ENCODE measurements around the gene TRAPPC12. TPM values are rescaled to one million over a fixed set of nuclear protein-coding genes. Genes with fewer than 3 reads are reported as not detected.

TRAPPC12 gene
- polyA plus RNA-seq, 1 donor from 2014 or later, result 76.2 TPM

DNA sequence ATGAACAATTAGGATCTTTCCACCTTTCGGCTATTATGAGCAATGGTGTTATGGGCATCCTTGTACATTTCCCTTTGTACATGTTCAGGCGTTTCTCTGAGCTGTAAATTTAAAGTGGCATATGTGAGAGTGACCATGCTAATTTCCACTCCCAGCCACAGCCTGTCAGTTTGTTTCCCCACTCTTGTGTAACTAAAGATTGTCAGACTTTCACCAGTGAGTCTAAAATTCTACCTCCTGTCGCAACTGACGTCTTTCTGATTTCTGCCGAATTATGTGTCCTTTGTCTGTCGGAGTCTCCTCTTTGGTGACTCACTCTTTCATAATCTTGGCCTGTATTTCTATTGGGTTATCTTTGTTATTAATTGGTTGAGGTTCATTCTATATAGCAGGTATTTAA is 50.7 kb downstream of the TRAPPC12 start:
- no peaks in the 10 kb centered on the region for H3K9me3 ChIP-seq (ENCODE audit: low read length)
- TF ChIP-seq, protein P1, sequence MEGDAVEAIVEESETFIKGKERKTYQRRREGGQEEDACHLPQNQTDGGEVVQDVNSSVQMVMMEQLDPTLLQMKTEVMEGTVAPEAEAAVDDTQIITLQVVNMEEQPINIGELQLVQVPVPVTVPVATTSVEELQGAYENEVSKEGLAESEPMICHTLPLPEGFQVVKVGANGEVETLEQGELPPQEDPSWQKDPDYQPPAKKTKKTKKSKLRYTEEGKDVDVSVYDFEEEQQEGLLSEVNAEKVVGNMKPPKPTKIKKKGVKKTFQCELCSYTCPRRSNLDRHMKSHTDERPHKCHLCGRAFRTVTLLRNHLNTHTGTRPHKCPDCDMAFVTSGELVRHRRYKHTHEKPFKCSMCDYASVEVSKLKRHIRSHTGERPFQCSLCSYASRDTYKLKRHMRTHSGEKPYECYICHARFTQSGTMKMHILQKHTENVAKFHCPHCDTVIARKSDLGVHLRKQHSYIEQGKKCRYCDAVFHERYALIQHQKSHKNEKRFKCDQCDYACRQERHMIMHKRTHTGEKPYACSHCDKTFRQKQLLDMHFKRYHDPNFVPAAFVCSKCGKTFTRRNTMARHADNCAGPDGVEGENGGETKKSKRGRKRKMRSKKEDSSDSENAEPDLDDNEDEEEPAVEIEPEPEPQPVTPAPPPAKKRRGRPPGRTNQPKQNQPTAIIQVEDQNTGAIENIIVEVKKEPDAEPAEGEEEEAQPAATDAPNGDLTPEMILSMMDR (IDR thresholded peaks at IDR 0.05; ENCODE audit: poor library complexity, severe bottlenecking), result no peak
- TF ChIP-seq, protein P2, sequence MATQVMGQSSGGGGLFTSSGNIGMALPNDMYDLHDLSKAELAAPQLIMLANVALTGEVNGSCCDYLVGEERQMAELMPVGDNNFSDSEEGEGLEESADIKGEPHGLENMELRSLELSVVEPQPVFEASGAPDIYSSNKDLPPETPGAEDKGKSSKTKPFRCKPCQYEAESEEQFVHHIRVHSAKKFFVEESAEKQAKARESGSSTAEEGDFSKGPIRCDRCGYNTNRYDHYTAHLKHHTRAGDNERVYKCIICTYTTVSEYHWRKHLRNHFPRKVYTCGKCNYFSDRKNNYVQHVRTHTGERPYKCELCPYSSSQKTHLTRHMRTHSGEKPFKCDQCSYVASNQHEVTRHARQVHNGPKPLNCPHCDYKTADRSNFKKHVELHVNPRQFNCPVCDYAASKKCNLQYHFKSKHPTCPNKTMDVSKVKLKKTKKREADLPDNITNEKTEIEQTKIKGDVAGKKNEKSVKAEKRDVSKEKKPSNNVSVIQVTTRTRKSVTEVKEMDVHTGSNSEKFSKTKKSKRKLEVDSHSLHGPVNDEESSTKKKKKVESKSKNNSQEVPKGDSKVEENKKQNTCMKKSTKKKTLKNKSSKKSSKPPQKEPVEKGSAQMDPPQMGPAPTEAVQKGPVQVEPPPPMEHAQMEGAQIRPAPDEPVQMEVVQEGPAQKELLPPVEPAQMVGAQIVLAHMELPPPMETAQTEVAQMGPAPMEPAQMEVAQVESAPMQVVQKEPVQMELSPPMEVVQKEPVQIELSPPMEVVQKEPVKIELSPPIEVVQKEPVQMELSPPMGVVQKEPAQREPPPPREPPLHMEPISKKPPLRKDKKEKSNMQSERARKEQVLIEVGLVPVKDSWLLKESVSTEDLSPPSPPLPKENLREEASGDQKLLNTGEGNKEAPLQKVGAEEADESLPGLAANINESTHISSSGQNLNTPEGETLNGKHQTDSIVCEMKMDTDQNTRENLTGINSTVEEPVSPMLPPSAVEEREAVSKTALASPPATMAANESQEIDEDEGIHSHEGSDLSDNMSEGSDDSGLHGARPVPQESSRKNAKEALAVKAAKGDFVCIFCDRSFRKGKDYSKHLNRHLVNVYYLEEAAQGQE (IDR thresholded peaks at IDR 0.05; ENCODE audit: borderline replicate concordance), result no peak
- TF ChIP-seq EZH2 (IDR thresholded peaks at IDR 0.05; ENCODE audit: borderline replicate concordance, insufficient read depth, low read length, poor library complexity, severe bottlenecking), result no peak
- no peak for TF ChIP-seq SMC3 (conservative IDR thresholded peaks at IDR 0.05; ENCODE audit: poor library complexity)
- TF ChIP-seq MXI1 (conservative IDR thresholded peaks at IDR 0.05; ENCODE audit: poor library complexity, severe bottlenecking), result no peak
- TF ChIP-seq TAF1 (IDR thresholded peaks at IDR 0.05; ENCODE audit: low read depth), result no peak
- no peak for TF ChIP-seq POLR2AphosphoS5 (IDR thresholded peaks at IDR 0.05)
- TF ChIP-seq RAD21 (conservative IDR thresholded peaks at IDR 0.05), result no peak
- TF ChIP-seq EP300 (conservative IDR thresholded peaks at IDR 0.05; ENCODE audit: poor library complexity, severe bottlenecking), result no peak
- no peaks in the 10 kb centered on the region for H3K79me2 ChIP-seq (replicated peaks; ENCODE audit: insufficient read depth, low read length)
- no peak overlapping the region for H3K27ac ChIP-seq (ENCODE audit: low read length)
- H4K20me1 ChIP-seq (ENCODE audit: insufficient read depth), result no peaks in the 10 kb centered on the region
- no peak overlapping the region for H2AFZ ChIP-seq (ENCODE audit: low read depth, low read length)
- H3K9ac ChIP-seq (ENCODE audit: low read length), result no peak overlapping the region
- H3K4me3 ChIP-seq (ENCODE audit: low read length), result no peak overlapping the region
- H3K4me2 ChIP-seq (ENCODE audit: low read length), result no peak overlapping the region
- H3K9me2 ChIP-seq (ENCODE audit: insufficient read depth, low read length), result no peaks in the 10 kb centered on the region
- H3K27me3 ChIP-seq (ENCODE audit: insufficient read depth, low read depth, low read length), result no peaks in the 10 kb centered on the region
- H3K36me3 ChIP-seq (ENCODE audit: insufficient read depth, low read length), result no peaks in the 10 kb centered on the region
- H3F3A ChIP-seq (ENCODE audit: insufficient read depth, low read length, poor library complexity, severe bottlenecking), result no peaks in the 10 kb centered on the region

DNA sequence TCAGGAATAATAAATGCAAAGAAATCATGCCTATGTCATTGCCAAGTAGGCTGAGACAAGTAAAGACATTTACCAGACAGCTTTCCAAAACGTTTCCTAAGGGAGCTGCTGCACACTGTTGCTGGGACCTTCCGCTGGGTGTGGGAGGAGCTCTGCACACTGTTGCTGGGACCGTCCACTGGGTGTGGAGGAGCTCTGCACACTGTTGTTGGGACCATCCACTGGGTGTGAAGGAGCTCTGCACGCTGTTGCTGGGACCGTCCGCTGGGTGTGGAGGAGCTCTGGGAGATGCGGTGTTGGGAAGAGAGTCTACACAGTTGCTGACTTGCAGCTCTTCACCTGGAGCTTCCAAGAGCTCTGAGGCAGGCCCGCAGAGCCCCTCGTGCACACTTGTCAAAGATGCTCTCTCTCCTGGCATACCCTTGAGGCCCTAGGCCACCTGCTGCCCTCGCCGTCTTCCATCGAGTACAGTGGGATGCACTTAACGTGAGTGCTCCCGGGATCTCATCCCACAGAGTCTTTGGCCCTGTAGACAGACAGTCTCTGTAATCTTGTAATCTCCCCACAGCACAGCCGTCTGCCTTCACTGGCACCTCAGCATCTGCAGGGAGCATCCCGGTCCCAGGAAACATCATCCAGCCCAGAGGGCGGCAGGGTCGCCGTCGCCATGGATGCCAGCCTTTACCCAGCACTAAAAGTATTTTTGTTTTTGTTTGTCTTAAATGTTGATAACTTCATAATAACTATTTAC is 51.4 kb downstream of the TRAPPC12 start:
- Histone ChIP-seq H3K4me2 (ENCODE audit: low read length) (no peak overlapping the region), H3K9me3 (ENCODE audit: low read length) (no peaks in the 10 kb centered on the region), H3F3A (ENCODE audit: insufficient read depth, low read length, poor library complexity, severe bottlenecking) (no peaks in the 10 kb centered on the region), H3K36me3 (ENCODE audit: insufficient read depth, low read length) (no peaks in the 10 kb centered on the region), H2AFZ (ENCODE audit: low read depth, low read length) (no peak overlapping the region), H3K9ac (ENCODE audit: low read length) (no peak overlapping the region), H3K79me2 (replicated peaks; ENCODE audit: insufficient read depth, low read length) (no peaks in the 10 kb centered on the region), H3K4me3 (ENCODE audit: low read length) (no peak overlapping the region), H3K27ac (ENCODE audit: low read length) (no peak overlapping the region), H3K27me3 (ENCODE audit: insufficient read depth, low read depth, low read length) (no peaks in the 10 kb centered on the region), H3K9me2 (ENCODE audit: insufficient read depth, low read length) (no peaks in the 10 kb centered on the region), H4K20me1 (ENCODE audit: insufficient read depth) (no peaks in the 10 kb centered on the region)
- TF ChIP-seq MXI1 (conservative IDR thresholded peaks at IDR 0.05; ENCODE audit: poor library complexity, severe bottlenecking), result no peak
- no peak for TF ChIP-seq RAD21 (conservative IDR thresholded peaks at IDR 0.05)
